Measurements from ENCODE around the gene PTPRD. TPM values are rescaled to one million over a fixed set of nuclear protein-coding genes. Genes with fewer than 3 reads are reported as not detected.

PTPRD gene
- total RNA-seq, 1 donor from 2014 or later: 139 TPM

DNA sequence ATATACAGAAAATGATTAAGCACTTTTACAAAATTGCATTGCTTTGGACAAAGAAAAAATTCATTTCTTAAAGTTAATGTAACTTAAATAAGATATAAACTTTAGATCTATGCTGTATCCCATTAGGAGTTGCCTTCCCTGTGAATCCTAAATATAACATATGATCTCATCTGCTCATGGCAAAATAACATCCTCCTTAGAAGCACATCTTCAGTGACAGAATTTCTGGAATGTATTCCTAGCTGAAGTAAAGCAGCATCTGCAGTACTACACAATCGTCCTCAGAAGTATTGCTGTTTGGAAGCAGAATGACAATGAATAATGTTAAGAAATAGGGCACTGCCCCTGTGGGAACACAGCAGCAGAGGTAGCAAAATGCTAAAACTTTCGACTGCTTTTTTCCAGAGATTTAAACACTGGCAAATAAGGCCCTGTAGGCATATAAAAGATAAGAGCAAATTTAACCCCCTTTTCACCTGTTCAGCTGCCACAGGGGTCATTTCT is 571.0 kb downstream of the PTPRD start:
- TF ChIP-seq, protein P1, sequence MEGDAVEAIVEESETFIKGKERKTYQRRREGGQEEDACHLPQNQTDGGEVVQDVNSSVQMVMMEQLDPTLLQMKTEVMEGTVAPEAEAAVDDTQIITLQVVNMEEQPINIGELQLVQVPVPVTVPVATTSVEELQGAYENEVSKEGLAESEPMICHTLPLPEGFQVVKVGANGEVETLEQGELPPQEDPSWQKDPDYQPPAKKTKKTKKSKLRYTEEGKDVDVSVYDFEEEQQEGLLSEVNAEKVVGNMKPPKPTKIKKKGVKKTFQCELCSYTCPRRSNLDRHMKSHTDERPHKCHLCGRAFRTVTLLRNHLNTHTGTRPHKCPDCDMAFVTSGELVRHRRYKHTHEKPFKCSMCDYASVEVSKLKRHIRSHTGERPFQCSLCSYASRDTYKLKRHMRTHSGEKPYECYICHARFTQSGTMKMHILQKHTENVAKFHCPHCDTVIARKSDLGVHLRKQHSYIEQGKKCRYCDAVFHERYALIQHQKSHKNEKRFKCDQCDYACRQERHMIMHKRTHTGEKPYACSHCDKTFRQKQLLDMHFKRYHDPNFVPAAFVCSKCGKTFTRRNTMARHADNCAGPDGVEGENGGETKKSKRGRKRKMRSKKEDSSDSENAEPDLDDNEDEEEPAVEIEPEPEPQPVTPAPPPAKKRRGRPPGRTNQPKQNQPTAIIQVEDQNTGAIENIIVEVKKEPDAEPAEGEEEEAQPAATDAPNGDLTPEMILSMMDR (conservative IDR thresholded peaks at IDR 0.05): no peak
- H3K27ac Mint-ChIP-seq (ENCODE audit: unreplicated experiment): no peak overlapping the region
- no peak for DNase-seq (ENCODE audit: low read depth, low spot score)

DNA sequence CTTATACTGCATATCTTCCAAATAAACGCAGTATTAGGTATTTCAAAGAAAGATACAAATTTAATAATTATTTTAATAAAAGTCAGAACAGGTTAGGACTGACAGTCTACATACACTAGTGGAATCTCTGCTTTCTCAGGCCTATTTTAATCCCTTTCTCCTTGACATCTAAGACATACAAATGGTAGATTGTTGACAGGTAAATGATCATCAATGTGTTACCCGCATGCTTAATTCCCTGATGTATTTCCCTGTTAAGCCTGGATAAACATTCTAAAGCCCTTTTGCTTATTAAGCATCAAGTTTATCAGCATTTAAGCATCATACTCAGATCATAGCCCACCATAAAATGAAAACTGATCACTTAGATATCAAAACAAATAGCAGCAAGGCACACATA is 576.7 kb downstream of the PTPRD start:
- Mint-ChIP-seq H3K27ac (ENCODE audit: unreplicated experiment) (no peak overlapping the region), H3K9me3 (no peaks in the 10 kb centered on the region), H3K36me3 (ENCODE audit: low read depth) (no peaks in the 10 kb centered on the region), H3K4me3 (no peak overlapping the region), H3K27me3 (ENCODE audit: low read depth) (no peaks in the 10 kb centered on the region), H3K4me1 (no peaks in the 10 kb centered on the region)
- no peak for DNase-seq (ENCODE audit: low read depth, low spot score)
- TF ChIP-seq, protein P1 (conservative IDR thresholded peaks at IDR 0.05): no peak

More for the DNA sequence above, 571.0 kb downstream of the PTPRD start:
- Mint-ChIP-seq H3K4me3 (no peak overlapping the region), H3K36me3 (ENCODE audit: low read depth) (no peaks in the 10 kb centered on the region), H3K9me3 (no peaks in the 10 kb centered on the region), H3K27me3 (ENCODE audit: low read depth) (no peaks in the 10 kb centered on the region), H3K4me1 (no peaks in the 10 kb centered on the region)

DNA sequence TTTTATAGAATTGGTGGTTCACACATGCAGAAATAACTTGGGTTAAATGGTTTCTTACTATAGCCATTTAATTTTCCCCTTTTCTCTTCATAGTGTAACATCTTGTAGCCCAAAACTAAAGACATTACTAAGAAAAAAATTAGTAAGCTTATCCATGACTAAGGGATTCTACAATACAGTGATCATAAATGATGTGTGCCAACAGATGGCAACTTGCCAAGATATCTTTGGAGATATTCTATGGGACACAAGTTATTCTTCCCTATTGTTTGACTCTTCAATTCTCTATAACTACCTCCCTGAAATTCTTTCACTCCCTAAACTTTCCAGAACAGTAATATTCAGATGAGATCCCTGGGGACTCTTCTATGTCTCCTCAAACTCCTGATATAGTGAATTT is 580.6 kb downstream of the PTPRD start:
- TF ChIP-seq, protein P1 (conservative IDR thresholded peaks at IDR 0.05): no peak
- H3K36me3 Mint-ChIP-seq (ENCODE audit: low read depth): peaks cover 2% of the 10 kb centered on the region
- peaks cover 4% of the 10 kb centered on the region for H3K9me3 Mint-ChIP-seq
- H3K27me3 Mint-ChIP-seq (ENCODE audit: low read depth): no peaks in the 10 kb centered on the region
- no peak overlapping the region for H3K27ac Mint-ChIP-seq (ENCODE audit: unreplicated experiment)
- H3K4me3 Mint-ChIP-seq: no peak overlapping the region
- H3K4me1 Mint-ChIP-seq: no peaks in the 10 kb centered on the region
- no peak for DNase-seq (ENCODE audit: low read depth, low spot score)

DNA sequence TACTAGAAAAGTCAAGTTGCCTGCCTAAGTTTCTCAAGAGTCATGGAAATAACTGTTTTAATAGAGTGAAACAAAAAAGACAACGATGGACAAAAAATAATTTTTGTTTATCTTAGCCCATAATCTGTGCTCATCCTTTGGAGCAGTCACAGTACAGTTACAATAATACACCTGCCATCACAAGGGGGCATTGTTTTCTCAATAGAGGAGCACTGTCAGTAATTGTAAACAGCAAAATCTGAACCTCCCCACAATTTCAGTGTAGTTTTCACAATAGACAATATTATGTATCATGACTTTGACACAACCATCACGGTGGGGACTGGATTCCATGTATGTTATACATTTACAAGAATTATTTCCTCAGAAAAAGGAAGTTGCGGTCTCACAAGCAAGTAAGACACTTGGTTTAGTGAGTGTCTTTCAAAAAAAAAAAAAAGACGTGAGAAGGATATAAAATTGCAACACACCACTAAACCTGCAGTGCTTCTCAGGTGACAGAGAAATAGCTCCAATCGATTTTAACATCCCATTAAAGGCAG is 586.3 kb downstream of the PTPRD start:
- Mint-ChIP-seq H3K27me3 (ENCODE audit: low read depth) (no peaks in the 10 kb centered on the region), H3K9me3 (peaks cover 4% of the 10 kb centered on the region), H3K36me3 (ENCODE audit: low read depth) (peaks cover 2% of the 10 kb centered on the region), H3K4me1 (no peaks in the 10 kb centered on the region), H3K4me3 (no peak overlapping the region), H3K27ac (ENCODE audit: unreplicated experiment) (no peak overlapping the region)
- DNase-seq (ENCODE audit: low read depth, low spot score): no peak
- TF ChIP-seq, protein P1 (conservative IDR thresholded peaks at IDR 0.05): no peak

DNA sequence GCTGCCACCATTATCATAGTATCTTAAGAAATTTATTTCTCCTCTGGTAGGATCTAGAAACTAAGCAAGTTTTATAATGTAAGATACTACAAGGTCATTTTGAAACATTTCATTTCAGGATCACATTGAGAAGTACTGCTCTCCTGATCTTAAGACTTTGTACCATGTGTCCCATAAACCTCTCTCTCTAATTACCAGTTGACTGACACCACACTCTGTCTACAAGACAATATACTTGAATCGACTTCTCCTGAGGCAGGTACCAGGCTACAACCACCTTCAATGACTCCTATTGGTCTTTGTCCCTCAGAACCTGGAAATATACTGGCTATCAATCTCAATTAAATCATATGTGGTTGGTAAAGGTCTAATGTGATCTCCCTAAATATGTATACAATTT is 597.0 kb downstream of the PTPRD start:
- no peak overlapping the region for H3K4me3 Mint-ChIP-seq
- no peak overlapping the region for H3K27ac Mint-ChIP-seq (ENCODE audit: unreplicated experiment)
- TF ChIP-seq, protein P1 (conservative IDR thresholded peaks at IDR 0.05): no peak
- no peaks in the 10 kb centered on the region for H3K4me1 Mint-ChIP-seq
- no peak for DNase-seq (ENCODE audit: low read depth, low spot score)
- no peaks in the 10 kb centered on the region for H3K36me3 Mint-ChIP-seq (ENCODE audit: low read depth)
- H3K9me3 Mint-ChIP-seq: no peaks in the 10 kb centered on the region
- no peaks in the 10 kb centered on the region for H3K27me3 Mint-ChIP-seq (ENCODE audit: low read depth)

Measured in neural crest cell (in vitro differentiated cells).